ENCODE results near the gene DDIAS.
"Not testable (repeated sequence)": the region's sequence is repeated elsewhere in the genome, so short reads cannot be mapped to it uniquely, and the experiment has no call there.

The DDIAS gene

GRCh38 chr11:82970507-82971083 is 69.1 kb downstream of the DDIAS start:
- not testable (repeated sequence) for DNase-seq

GRCh38 chr11:82971519-82971946 is 70.0 kb downstream of the DDIAS start:
- peak; percentile 70 for DNase-seq

GRCh38 chr11:82972103-82972502 is 70.6 kb downstream of the DDIAS start:
- no peak for DNase-seq

GRCh38 chr11:82974135-82974534 is 72.6 kb downstream of the DDIAS start:
- DNase-seq, result no peak

- no peak for DNase-seq
These were observed 73.3 kb downstream of the DDIAS start for GRCh38 chr11:82974851-82975250.

- DNase-seq, result no peak
These were observed 74.3 kb downstream of the DDIAS start for GRCh38 chr11:82975882-82976281.

- DNase-seq, result no peak
These were observed 75.2 kb downstream of the DDIAS start for GRCh38 chr11:82976786-82977185.

GRCh38 chr11:82978422-82979099 is 77.0 kb downstream of the DDIAS start:
- peak; percentile 74 for DNase-seq

- DNase-seq, result no peak
These were observed 78.3 kb downstream of the DDIAS start for GRCh38 chr11:82979824-82980223.

GRCh38 chr11:82980292-82980691 is 78.8 kb downstream of the DDIAS start:
- peak; percentile 69 for DNase-seq

GRCh38 chr11:82980947-82981346 is 79.4 kb downstream of the DDIAS start:
- no peak for DNase-seq

GRCh38 chr11:82981852-82982251 is 80.3 kb downstream of the DDIAS start:
- no peak for DNase-seq

Measured in activated CD4-positive, alpha-beta T cell treated with anti-CD3 and anti-CD28 coated beads, Interleukin-2, amount 50 U/mL, for 16 hours (primary cell).